WTC11 (cell line): ENCODE results near the gene ADCY5.

Source experiments
- CREB1 ChIP-seq: sonication (generic); formaldehyde crosslinking; IDR thresholded peaks from 2 replicates; pipeline ENCODE4 v1.8.0; 2023; ENCODE audit warnings: mild to moderate bottlenecking, missing genetic modification reagents
- FOXK1 ChIP-seq: sonication (generic); formaldehyde crosslinking; IDR thresholded peaks from 2 replicates; pipeline ENCODE4 v1.8.0; 2022; ENCODE audit warnings: mild to moderate bottlenecking, moderate library complexity, missing genetic modification reagents
- JUN ChIP-seq: sonication (generic); formaldehyde crosslinking; IDR thresholded peaks from 2 replicates; pipeline ENCODE4 v1.8.0; 2023; ENCODE audit warnings: mild to moderate bottlenecking, missing genetic modification reagents
- MYBL2 ChIP-seq: sonication (generic); formaldehyde crosslinking; IDR thresholded peaks from 2 replicates; pipeline ENCODE4 v1.8.1; 2023; ENCODE audit warnings: mild to moderate bottlenecking, moderate library complexity, missing genetic modification reagents
- RELA ChIP-seq: sonication (generic); formaldehyde crosslinking; IDR thresholded peaks from 2 replicates; pipeline ENCODE4 v1.8.1; 2022; ENCODE audit warnings: missing genetic modification reagents, mild to moderate bottlenecking, borderline replicate concordance
- ZNF232 ChIP-seq: sonication (generic); formaldehyde crosslinking; IDR thresholded peaks from 2 replicates; pipeline ENCODE4 v1.8.0; 2022; ENCODE audit warnings: mild to moderate bottlenecking, missing genetic modification reagents
- ZNF263 ChIP-seq: sonication (generic); formaldehyde crosslinking; IDR thresholded peaks from 2 replicates; pipeline ENCODE4 v1.8.1; 2022; ENCODE audit warnings: low read depth, mild to moderate bottlenecking, moderate library complexity, missing genetic modification reagents
- ZNF317 ChIP-seq: sonication (generic); formaldehyde crosslinking; IDR thresholded peaks from 2 replicates; pipeline ENCODE4 v1.8.1; 2023; ENCODE audit warnings: low read depth, mild to moderate bottlenecking, moderate library complexity, missing genetic modification reagents, borderline replicate concordance
- TF ChIP-seq, protein P1 (sequence below): fragments of 200-600 bp; IDR thresholded peaks from 2 replicates; pipeline ENCODE4 v1.8.0; 2022; ENCODE audit warnings: antibody characterized with exemption
- TF ChIP-seq, protein P2 (sequence below): sonication (generic); formaldehyde crosslinking; IDR thresholded peaks from 2 replicates; pipeline ENCODE4 v1.8.0; 2022; ENCODE audit warnings: mild to moderate bottlenecking, missing genetic modification reagents
- TF ChIP-seq, protein P3 (sequence below): fragments of 250-450 bp; sonication (Bioruptor Pico); IDR thresholded peaks from 2 replicates; pipeline ENCODE4 v1.9.0; 2021; ENCODE audit warnings: mild to moderate bottlenecking

DNA sequence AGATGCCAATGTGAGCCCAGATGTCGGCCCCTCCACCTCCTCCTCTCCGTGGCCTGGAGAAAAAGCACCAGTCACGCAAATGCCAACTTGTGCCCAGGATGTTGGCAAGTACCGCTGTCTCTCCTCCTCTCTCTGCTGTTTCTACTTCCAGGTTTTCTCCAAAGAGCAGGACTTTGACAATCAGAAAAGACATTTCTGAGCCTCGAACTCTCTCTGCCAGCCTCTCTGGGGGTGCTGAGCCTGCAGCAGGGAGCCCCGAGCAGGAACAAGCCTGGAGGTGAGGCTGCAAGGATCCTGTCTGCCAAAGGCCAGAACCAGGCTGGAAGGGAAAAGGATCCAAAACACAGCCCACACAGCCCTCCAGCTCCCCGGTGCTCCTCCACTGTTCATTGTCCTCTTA lies 157.5 kb downstream of the ADCY5 start:
- TF ChIP-seq JUN (no peak), CREB1 (no peak), MYBL2 (no peak), ZNF232 (CRISPR knock-in tag) (no peak), ZNF263 (no peak), ZNF317 (no peak), RELA (no peak), FOXK1 (CRISPR knock-in tag) (no peak)
- TF ChIP-seq, protein P1, sequence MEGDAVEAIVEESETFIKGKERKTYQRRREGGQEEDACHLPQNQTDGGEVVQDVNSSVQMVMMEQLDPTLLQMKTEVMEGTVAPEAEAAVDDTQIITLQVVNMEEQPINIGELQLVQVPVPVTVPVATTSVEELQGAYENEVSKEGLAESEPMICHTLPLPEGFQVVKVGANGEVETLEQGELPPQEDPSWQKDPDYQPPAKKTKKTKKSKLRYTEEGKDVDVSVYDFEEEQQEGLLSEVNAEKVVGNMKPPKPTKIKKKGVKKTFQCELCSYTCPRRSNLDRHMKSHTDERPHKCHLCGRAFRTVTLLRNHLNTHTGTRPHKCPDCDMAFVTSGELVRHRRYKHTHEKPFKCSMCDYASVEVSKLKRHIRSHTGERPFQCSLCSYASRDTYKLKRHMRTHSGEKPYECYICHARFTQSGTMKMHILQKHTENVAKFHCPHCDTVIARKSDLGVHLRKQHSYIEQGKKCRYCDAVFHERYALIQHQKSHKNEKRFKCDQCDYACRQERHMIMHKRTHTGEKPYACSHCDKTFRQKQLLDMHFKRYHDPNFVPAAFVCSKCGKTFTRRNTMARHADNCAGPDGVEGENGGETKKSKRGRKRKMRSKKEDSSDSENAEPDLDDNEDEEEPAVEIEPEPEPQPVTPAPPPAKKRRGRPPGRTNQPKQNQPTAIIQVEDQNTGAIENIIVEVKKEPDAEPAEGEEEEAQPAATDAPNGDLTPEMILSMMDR, result no peak
- TF ChIP-seq, protein P2, sequence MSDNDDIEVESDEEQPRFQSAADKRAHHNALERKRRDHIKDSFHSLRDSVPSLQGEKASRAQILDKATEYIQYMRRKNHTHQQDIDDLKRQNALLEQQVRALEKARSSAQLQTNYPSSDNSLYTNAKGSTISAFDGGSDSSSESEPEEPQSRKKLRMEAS (CRISPR knock-in tag), result no peak
- TF ChIP-seq, protein P3, sequence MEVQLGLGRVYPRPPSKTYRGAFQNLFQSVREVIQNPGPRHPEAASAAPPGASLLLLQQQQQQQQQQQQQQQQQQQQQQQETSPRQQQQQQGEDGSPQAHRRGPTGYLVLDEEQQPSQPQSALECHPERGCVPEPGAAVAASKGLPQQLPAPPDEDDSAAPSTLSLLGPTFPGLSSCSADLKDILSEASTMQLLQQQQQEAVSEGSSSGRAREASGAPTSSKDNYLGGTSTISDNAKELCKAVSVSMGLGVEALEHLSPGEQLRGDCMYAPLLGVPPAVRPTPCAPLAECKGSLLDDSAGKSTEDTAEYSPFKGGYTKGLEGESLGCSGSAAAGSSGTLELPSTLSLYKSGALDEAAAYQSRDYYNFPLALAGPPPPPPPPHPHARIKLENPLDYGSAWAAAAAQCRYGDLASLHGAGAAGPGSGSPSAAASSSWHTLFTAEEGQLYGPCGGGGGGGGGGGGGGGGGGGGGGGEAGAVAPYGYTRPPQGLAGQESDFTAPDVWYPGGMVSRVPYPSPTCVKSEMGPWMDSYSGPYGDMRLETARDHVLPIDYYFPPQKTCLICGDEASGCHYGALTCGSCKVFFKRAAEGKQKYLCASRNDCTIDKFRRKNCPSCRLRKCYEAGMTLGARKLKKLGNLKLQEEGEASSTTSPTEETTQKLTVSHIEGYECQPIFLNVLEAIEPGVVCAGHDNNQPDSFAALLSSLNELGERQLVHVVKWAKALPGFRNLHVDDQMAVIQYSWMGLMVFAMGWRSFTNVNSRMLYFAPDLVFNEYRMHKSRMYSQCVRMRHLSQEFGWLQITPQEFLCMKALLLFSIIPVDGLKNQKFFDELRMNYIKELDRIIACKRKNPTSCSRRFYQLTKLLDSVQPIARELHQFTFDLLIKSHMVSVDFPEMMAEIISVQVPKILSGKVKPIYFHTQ (CRISPR knock-in tag), result no peak
